ENCODE data around the gene GPA33. TPM values are rescaled to one million over a fixed set of nuclear protein-coding genes. Genes with fewer than 3 reads are reported as not detected.
"Not testable (repeated sequence)": the region's sequence is repeated elsewhere in the genome, so short reads cannot be mapped to it uniquely, and the experiment has no call there.

The GPA33 gene
- total RNA-seq, 1 donor from 2014 or later = not detected

GRCh38 chr1:167054531-167054930 is 35.6 kb downstream of the GPA33 start:
- H3K9me3 Mint-ChIP-seq (ENCODE audit: low read depth) = no peaks in the 10 kb centered on the region
- H3K27me3 Mint-ChIP-seq = peaks cover 15% of the 10 kb centered on the region
- no peak for DNase-seq (ENCODE audit: low spot score, unreplicated experiment)
- H3K27ac Mint-ChIP-seq = no peak overlapping the region
- no peaks in the 10 kb centered on the region for H3K4me1 Mint-ChIP-seq (ENCODE audit: low read depth)
- H3K4me3 Mint-ChIP-seq (ENCODE audit: low read depth) = no peak overlapping the region
- H3K36me3 Mint-ChIP-seq (ENCODE audit: insufficient read depth) = no peaks in the 10 kb centered on the region
- no peak for TF ChIP-seq CTCF (IDR thresholded peaks at IDR 0.05; ENCODE audit: unreplicated experiment)

- no peaks in the 10 kb centered on the region for H3K4me1 Mint-ChIP-seq (ENCODE audit: low read depth)
These were observed 37.8 kb downstream of the GPA33 start for GRCh38 chr1:167052389-167052788.

GRCh38 chr1:167051907-167052306 is 38.3 kb downstream of the GPA33 start:
- H3K4me1 Mint-ChIP-seq (ENCODE audit: low read depth) = no peaks in the 10 kb centered on the region
- no peaks in the 10 kb centered on the region for H3K9me3 Mint-ChIP-seq (ENCODE audit: low read depth)
- no peak overlapping the region for H3K4me3 Mint-ChIP-seq (ENCODE audit: low read depth)
- no peak for TF ChIP-seq CTCF (IDR thresholded peaks at IDR 0.05; ENCODE audit: unreplicated experiment)
- no peak overlapping the region for H3K27ac Mint-ChIP-seq
- peaks cover 14% of the 10 kb centered on the region for H3K27me3 Mint-ChIP-seq
- DNase-seq (ENCODE audit: low spot score, unreplicated experiment) = no peak
- no peaks in the 10 kb centered on the region for H3K36me3 Mint-ChIP-seq (ENCODE audit: insufficient read depth)

More at GRCh38 chr1:167052389-167052788, 37.8 kb downstream of the GPA33 start:
- DNase-seq (ENCODE audit: low spot score, unreplicated experiment) = no peak
- H3K27ac Mint-ChIP-seq = no peak overlapping the region
- H3K9me3 Mint-ChIP-seq (ENCODE audit: low read depth) = no peaks in the 10 kb centered on the region
- H3K36me3 Mint-ChIP-seq (ENCODE audit: insufficient read depth) = no peaks in the 10 kb centered on the region
- H3K4me3 Mint-ChIP-seq (ENCODE audit: low read depth) = no peak overlapping the region
- peak; percentile 71 for TF ChIP-seq CTCF (IDR thresholded peaks at IDR 0.05; ENCODE audit: unreplicated experiment)
- peaks cover 12% of the 10 kb centered on the region for H3K27me3 Mint-ChIP-seq

- Mint-ChIP-seq H3K4me1 (ENCODE audit: low read depth) (no peaks in the 10 kb centered on the region), H3K27ac (no peak overlapping the region), H3K27me3 (peaks cover 17% of the 10 kb centered on the region), H3K36me3 (ENCODE audit: insufficient read depth) (no peaks in the 10 kb centered on the region), H3K9me3 (ENCODE audit: low read depth) (no peaks in the 10 kb centered on the region), H3K4me3 (ENCODE audit: low read depth) (peak overlapping the region; percentile 44)
- DNase-seq (ENCODE audit: low spot score, unreplicated experiment) = no peak
- no peak for TF ChIP-seq CTCF (IDR thresholded peaks at IDR 0.05; ENCODE audit: unreplicated experiment)
These were observed 46.3 kb downstream of the GPA33 start for GRCh38 chr1:167043752-167044488.

- Mint-ChIP-seq H3K9me3 (ENCODE audit: low read depth) (peaks cover 3% of the 10 kb centered on the region), H3K27ac (no peak overlapping the region), H3K36me3 (ENCODE audit: insufficient read depth) (peaks cover 2% of the 10 kb centered on the region), H3K27me3 (no peaks in the 10 kb centered on the region), H3K4me1 (ENCODE audit: low read depth) (no peaks in the 10 kb centered on the region), H3K4me3 (ENCODE audit: low read depth) (no peak overlapping the region)
- no peak for DNase-seq (ENCODE audit: low spot score, unreplicated experiment)
- no peak for TF ChIP-seq CTCF (IDR thresholded peaks at IDR 0.05; ENCODE audit: unreplicated experiment)
These were observed 56.5 kb downstream of the GPA33 start for GRCh38 chr1:167033646-167034045.

- DNase-seq (ENCODE audit: low spot score, unreplicated experiment); H3K4me3 Mint-ChIP-seq (ENCODE audit: low read depth); H3K27me3 Mint-ChIP-seq; H3K36me3 Mint-ChIP-seq (ENCODE audit: insufficient read depth); H3K27ac Mint-ChIP-seq; H3K4me1 Mint-ChIP-seq (ENCODE audit: low read depth): not testable (repeated sequence)
- peaks cover 17% of the 10 kb centered on the region for H3K9me3 Mint-ChIP-seq (ENCODE audit: low read depth)
These were observed 60.6 kb downstream of the GPA33 start for GRCh38 chr1:167029553-167029952.
